Ishikawa (cell line): Measurements from ENCODE around the gene SEC24D.

Experiments
- CEBPB ChIP-seq: IDR thresholded peaks from 2 replicates; pipeline ENCODE4 v1.6.1; 2012
- CREB1 ChIP-seq: IDR thresholded peaks from 2 replicates; pipeline ENCODE4 v1.6.1; 2012; ENCODE audit warnings: low read depth
- EGR1 ChIP-seq: IDR thresholded peaks from 2 replicates; pipeline ENCODE4 v1.6.1; 2012
- EP300 ChIP-seq: IDR thresholded peaks from 2 replicates; pipeline ENCODE4 v1.6.1; 2012; ENCODE audit warnings: borderline replicate concordance
- FOXM1 ChIP-seq: IDR thresholded peaks from 2 replicates; pipeline ENCODE4 v1.6.1; 2012; ENCODE audit warnings: low read depth, borderline replicate concordance
- MAX ChIP-seq: IDR thresholded peaks from 2 replicates; pipeline ENCODE4 v1.6.1; 2012
- NFIC ChIP-seq: IDR thresholded peaks from 2 replicates; pipeline ENCODE4 v1.6.1; 2012
- RAD21 ChIP-seq: IDR thresholded peaks from 2 replicates; pipeline ENCODE4 v1.6.1; 2012; ENCODE audit warnings: low read depth
- TAF1 ChIP-seq: IDR thresholded peaks from 2 replicates; pipeline ENCODE4 v1.6.1; 2012; ENCODE audit warnings: low read depth, mild to moderate bottlenecking
- TCF12 ChIP-seq: IDR thresholded peaks from 2 replicates; pipeline ENCODE4 v1.6.1; 2012; ENCODE audit warnings: low read depth
- TEAD4 ChIP-seq: IDR thresholded peaks from 2 replicates; pipeline ENCODE4 v1.6.1; 2012
- YY1 ChIP-seq: IDR thresholded peaks from 2 replicates; pipeline ENCODE4 v1.6.1; 2012; ENCODE audit warnings: low read depth
- ZBTB7A ChIP-seq: IDR thresholded peaks from 2 replicates; pipeline ENCODE4 v1.6.1; 2012; ENCODE audit warnings: low read depth
- TF ChIP-seq, protein P1 (sequence below): IDR thresholded peaks from 2 replicates; pipeline ENCODE4 v1.6.1; 2012
- TF ChIP-seq, protein P2 (sequence below): IDR thresholded peaks from 2 replicates; pipeline ENCODE4 v1.6.1; 2012; ENCODE audit warnings: low read depth, mild to moderate bottlenecking

Gene SEC24D

GRCh38 chr4:118835571-118836300 lies at the start of gene SEC24D:
Gene SEC24D, minus strand, starts transcription at chr4:118836126. Its CDS starts 2,430 bp downstream, at chr4:118833696.
- TF ChIP-seq EP300 (no peak), FOXM1 (0 out of 2 replicates have a peak, but pooled peaks have one; percentile 21), YY1 (no peak), EGR1 (no peak), TAF1 (0 out of 2 replicates have a peak, but pooled peaks have one; percentile 56), CEBPB (no peak), MAX (no peak), RAD21 (no peak), ZBTB7A (peak; percentile 71), NFIC (no peak), CREB1 (no peak), TEAD4 (no peak), TCF12 (0 out of 2 replicates have a peak, but pooled peaks have one; percentile 33)
- TF ChIP-seq, protein P1, sequence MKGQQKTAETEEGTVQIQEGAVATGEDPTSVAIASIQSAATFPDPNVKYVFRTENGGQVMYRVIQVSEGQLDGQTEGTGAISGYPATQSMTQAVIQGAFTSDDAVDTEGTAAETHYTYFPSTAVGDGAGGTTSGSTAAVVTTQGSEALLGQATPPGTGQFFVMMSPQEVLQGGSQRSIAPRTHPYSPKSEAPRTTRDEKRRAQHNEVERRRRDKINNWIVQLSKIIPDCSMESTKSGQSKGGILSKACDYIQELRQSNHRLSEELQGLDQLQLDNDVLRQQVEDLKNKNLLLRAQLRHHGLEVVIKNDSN = no peak
- TF ChIP-seq, protein P2, sequence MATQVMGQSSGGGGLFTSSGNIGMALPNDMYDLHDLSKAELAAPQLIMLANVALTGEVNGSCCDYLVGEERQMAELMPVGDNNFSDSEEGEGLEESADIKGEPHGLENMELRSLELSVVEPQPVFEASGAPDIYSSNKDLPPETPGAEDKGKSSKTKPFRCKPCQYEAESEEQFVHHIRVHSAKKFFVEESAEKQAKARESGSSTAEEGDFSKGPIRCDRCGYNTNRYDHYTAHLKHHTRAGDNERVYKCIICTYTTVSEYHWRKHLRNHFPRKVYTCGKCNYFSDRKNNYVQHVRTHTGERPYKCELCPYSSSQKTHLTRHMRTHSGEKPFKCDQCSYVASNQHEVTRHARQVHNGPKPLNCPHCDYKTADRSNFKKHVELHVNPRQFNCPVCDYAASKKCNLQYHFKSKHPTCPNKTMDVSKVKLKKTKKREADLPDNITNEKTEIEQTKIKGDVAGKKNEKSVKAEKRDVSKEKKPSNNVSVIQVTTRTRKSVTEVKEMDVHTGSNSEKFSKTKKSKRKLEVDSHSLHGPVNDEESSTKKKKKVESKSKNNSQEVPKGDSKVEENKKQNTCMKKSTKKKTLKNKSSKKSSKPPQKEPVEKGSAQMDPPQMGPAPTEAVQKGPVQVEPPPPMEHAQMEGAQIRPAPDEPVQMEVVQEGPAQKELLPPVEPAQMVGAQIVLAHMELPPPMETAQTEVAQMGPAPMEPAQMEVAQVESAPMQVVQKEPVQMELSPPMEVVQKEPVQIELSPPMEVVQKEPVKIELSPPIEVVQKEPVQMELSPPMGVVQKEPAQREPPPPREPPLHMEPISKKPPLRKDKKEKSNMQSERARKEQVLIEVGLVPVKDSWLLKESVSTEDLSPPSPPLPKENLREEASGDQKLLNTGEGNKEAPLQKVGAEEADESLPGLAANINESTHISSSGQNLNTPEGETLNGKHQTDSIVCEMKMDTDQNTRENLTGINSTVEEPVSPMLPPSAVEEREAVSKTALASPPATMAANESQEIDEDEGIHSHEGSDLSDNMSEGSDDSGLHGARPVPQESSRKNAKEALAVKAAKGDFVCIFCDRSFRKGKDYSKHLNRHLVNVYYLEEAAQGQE = no peak

- no peak for TF ChIP-seq RAD21
These were observed 48.8 kb upstream of the SEC24D start for GRCh38 chr4:118884716-118885115.

- TF ChIP-seq ZBTB7A (no peak), CREB1 (no peak), EGR1 (no peak)
These were observed 47.9 kb upstream of the SEC24D start for GRCh38 chr4:118883861-118884260.

DNA sequence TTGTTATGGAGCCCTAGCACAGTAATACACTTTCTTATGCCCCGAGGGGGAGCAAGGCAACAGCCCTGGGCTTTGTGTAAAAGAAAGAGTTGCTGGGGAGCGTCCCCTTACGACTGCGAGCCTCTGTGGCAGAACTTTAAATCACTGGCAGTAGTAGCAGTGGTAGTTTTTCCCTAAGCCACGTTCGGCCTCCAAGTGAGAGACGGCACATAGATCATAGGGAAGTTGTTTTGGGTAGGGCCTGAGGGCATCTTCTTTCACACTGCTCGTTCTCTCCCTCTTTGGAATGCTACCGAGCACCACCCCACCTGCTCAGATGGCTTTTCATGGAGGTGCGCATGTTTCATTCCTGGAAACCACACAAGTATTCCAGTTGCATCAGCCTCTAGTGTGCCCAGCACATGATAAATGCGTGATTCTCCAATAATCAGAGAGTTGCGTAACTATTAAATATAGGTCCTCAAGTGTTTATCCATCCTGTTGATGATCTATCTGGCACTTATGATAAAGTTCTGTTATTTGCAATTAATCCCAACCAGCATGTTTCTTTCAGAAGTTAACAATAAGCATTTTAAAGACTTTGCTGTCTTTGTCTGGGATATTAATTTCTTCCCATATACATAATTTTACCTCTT lies 45.7 kb upstream of the SEC24D start:
- TF ChIP-seq CEBPB (0 out of 2 replicates have a peak, but pooled peaks have one; percentile 17), TAF1 (no peak)

DNA sequence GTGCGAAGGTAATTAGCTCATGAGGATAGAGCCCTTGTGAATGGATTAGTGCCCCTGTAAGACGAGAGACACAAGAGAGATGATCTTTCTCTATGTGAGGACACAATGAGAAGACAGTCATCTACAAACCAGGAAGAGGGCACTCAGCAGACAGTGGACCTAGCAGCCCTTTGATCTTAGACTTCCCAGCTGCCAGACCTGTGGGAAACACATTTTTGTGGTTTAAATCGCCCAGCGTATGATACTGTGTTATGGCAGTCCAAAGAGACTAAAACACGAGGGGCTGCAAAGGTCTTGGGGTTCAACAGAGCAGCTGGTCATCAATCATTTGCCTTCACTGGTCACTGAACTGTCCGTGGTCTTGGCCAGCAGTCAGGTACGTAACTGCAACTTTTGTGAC lies 43.5 kb upstream of the SEC24D start:
- TF ChIP-seq NFIC = no peak
- no peak for TF ChIP-seq CREB1
- TF ChIP-seq ZBTB7A = no peak
- TF ChIP-seq FOXM1 = no peak
- TF ChIP-seq, protein P2 = no peak
- no peak for TF ChIP-seq EGR1
- TF ChIP-seq TAF1 = no peak
- no peak for TF ChIP-seq TCF12
- TF ChIP-seq TEAD4 = no peak
- TF ChIP-seq MAX = no peak

- TF ChIP-seq EP300 (no peak), FOXM1 (no peak), RAD21 (no peak), TEAD4 (no peak)
These were observed 41.9 kb upstream of the SEC24D start for GRCh38 chr4:118877797-118878196.

DNA sequence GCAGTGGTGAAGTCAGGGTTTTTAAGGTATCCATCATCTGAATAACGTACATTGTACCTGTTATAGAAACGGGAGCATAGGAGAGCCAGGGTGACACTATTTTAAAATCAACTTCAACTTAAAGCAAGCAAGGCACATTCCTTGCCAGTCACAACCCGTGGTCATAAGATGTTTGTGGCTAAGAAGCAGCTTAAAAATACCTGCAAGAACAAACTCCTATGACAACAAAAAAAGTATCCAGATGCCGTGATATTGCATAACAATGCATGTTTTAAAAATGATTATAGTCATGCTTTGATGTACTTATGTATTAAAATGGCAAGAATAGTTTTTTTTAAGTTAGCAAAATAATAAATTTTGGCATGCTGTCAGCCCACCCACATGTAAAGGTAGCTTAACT lies 36.3 kb upstream of the SEC24D start:
- TF ChIP-seq YY1 (no peak), EGR1 (no peak), TEAD4 (no peak), CREB1 (no peak), TAF1 (no peak), TCF12 (no peak)
